Activated CD8-positive, alpha-beta T cell treated with anti-CD3 and anti-CD28 coated beads for 36 hours (primary cell): ENCODE measurements around the gene EPHB1. TPM values are rescaled to one million over a fixed set of nuclear protein-coding genes. Genes with fewer than 3 reads are reported as not detected.

Source experiments
- ATAC-seq: fragments of 200-7000 bp; cut with Tn5 transposase; one replicate; pipeline ENCODE4 v1.10.0; 2021; ENCODE audit warnings: mild to moderate bottlenecking, moderate library complexity
- CTCF ChIA-PET: fragments of 350-600 bp; sonication (Branson Sonifier 250); formaldehyde crosslinking; loops from one replicate; lab custom pipeline; 2021; ENCODE audit warnings: antibody characterized with exemption; lab: Charles Lee
- POLR2A ChIA-PET: fragments of 350-600 bp; sonication (Branson Sonifier 250); formaldehyde crosslinking; loops from one replicate; lab custom pipeline; 2021; ENCODE audit warnings: antibody characterized with exemption; lab: Charles Lee
- DNase-seq: peaks from one replicate; pipeline ENCODE4 v3.0.0-alpha.2; 2020
- H3K27ac Mint-ChIP-seq: one replicate; pipeline ENCODE4 v1.8.0; 2021; ENCODE audit warnings: mild to moderate bottlenecking, mixed read lengths
- H3K27me3 Mint-ChIP-seq: one replicate; pipeline ENCODE4 v1.8.0; 2021; ENCODE audit warnings: mixed read lengths
- H3K36me3 Mint-ChIP-seq: one replicate; pipeline ENCODE4 v1.8.0; 2021; ENCODE audit warnings: low read depth, mixed read lengths
- H3K4me1 Mint-ChIP-seq: one replicate; pipeline ENCODE4 v1.8.0; 2021; ENCODE audit warnings: low read depth, mixed read lengths
- H3K4me3 Mint-ChIP-seq: one replicate; pipeline ENCODE4 v1.8.0; 2021; ENCODE audit warnings: mild to moderate bottlenecking, moderate library complexity, mixed read lengths
- H3K9me3 Mint-ChIP-seq: one replicate; pipeline ENCODE4 v1.8.0; 2021; ENCODE audit warnings: mixed read lengths
- CTCF ChIP-seq: fragments of 200-600 bp; IDR thresholded peaks from one replicate; pipeline ENCODE4 v1.8.0; 2022; ENCODE audit warnings: antibody characterized with exemption, mild to moderate bottlenecking
- intact Hi-C: fragments of 100-400 bp; cut with micrococcal nuclease; formaldehyde crosslinking; loops from one replicate; pipeline ENCODE4 v1.10.0; 2022
- total RNA-seq, 2 experiments: library from RNA; stranded (reverse); gene quantifications; one replicate each; pipeline ENCODE4 v1.2.3, GENCODE V29; 2021

The EPHB1 gene
- total RNA-seq, 2 experiments from 2014 or later = 0.78 TPM; not detected in 1

GRCh38 chr3:135041601-135042000 is 246.5 kb downstream of the EPHB1 start:
- H3K9me3 Mint-ChIP-seq = no peaks in the 10 kb centered on the region
- CTCF ChIA-PET = no interaction called here
- ATAC-seq = no peak

GRCh38 chr3:135047061-135047460 is 252.0 kb downstream of the EPHB1 start:
- Mint-ChIP-seq H3K4me3 (no peak overlapping the region), H3K9me3 (no peaks in the 10 kb centered on the region), H3K27ac (no peak overlapping the region), H3K4me1 (no peaks in the 10 kb centered on the region), H3K36me3 (no peaks in the 10 kb centered on the region), H3K27me3 (no peaks in the 10 kb centered on the region)
- DNase-seq (no peak), ATAC-seq (no peak)
- intact Hi-C loops = no loop called here
- POLR2A ChIA-PET = no interaction called here
- TF ChIP-seq CTCF = no peak
- CTCF ChIA-PET = no interaction called here

More at GRCh38 chr3:135041601-135042000, 246.5 kb downstream of the EPHB1 start:
- Mint-ChIP-seq H3K4me3 (no peak overlapping the region), H3K36me3 (no peaks in the 10 kb centered on the region), H3K4me1 (no peaks in the 10 kb centered on the region), H3K27ac (no peak overlapping the region), H3K27me3 (no peaks in the 10 kb centered on the region)
- TF ChIP-seq CTCF = no peak
- POLR2A ChIA-PET = no interaction called here
- intact Hi-C loops = no loop called here
- DNase-seq = no peak

GRCh38 chr3:135050536-135050935 is 255.5 kb downstream of the EPHB1 start:
- POLR2A ChIA-PET = no interaction called here
- DNase-seq = no peak
- no peak for ATAC-seq
- no peak overlapping the region for H3K27ac Mint-ChIP-seq
- H3K4me3 Mint-ChIP-seq = no peak overlapping the region
- no peaks in the 10 kb centered on the region for H3K27me3 Mint-ChIP-seq
- TF ChIP-seq CTCF = no peak
- CTCF ChIA-PET = no interaction called here
- H3K36me3 Mint-ChIP-seq = no peaks in the 10 kb centered on the region
- H3K4me1 Mint-ChIP-seq = no peaks in the 10 kb centered on the region
- intact Hi-C loops = no loop called here
- H3K9me3 Mint-ChIP-seq = no peaks in the 10 kb centered on the region

- CTCF ChIA-PET = no interaction called here
- TF ChIP-seq CTCF = no peak
- Mint-ChIP-seq H3K27me3 (no peaks in the 10 kb centered on the region), H3K4me3 (no peak overlapping the region), H3K36me3 (no peaks in the 10 kb centered on the region), H3K27ac (no peak overlapping the region), H3K4me1 (no peaks in the 10 kb centered on the region), H3K9me3 (no peaks in the 10 kb centered on the region)
- DNase-seq (no peak), ATAC-seq (no peak)
- POLR2A ChIA-PET = no interaction called here
- intact Hi-C loops = no loop called here
Measured at GRCh38 chr3:135051409-135051973, 256.4 kb downstream of the EPHB1 start.

GRCh38 chr3:135055449-135055848 is 260.4 kb downstream of the EPHB1 start:
- no peaks in the 10 kb centered on the region for H3K27me3 Mint-ChIP-seq
- H3K9me3 Mint-ChIP-seq = no peaks in the 10 kb centered on the region
- no peak for DNase-seq
- no peaks in the 10 kb centered on the region for H3K36me3 Mint-ChIP-seq
- H3K4me3 Mint-ChIP-seq = no peak overlapping the region
- ATAC-seq = no peak
- H3K4me1 Mint-ChIP-seq = no peaks in the 10 kb centered on the region
- CTCF ChIA-PET = no interaction called here
- POLR2A ChIA-PET = no interaction called here
- TF ChIP-seq CTCF = no peak
- intact Hi-C loops = no loop called here
- no peak overlapping the region for H3K27ac Mint-ChIP-seq
